ENCODE results near the gene ROBO3.

DNA sequence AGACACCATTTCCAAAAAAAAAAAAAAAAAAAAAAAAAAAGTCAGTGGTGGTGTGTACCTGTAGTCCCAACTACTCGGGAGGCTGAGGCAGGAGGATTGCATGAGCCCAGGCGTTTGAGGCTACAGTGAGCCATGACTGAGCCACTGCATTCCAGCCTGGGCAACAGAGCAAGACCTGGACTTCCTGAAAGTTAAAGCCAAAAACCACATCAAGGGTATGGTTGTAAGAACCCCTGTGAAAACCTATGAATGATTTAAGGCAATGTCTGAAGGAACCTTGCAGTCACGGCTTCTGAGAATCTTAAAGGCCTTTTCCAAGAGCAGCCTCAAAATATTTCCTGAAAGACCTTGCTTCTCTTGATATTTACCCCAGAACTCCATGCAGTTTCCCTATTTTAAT is 34.5 kb upstream of the ROBO3 start:
- TF ChIP-seq, protein P1, sequence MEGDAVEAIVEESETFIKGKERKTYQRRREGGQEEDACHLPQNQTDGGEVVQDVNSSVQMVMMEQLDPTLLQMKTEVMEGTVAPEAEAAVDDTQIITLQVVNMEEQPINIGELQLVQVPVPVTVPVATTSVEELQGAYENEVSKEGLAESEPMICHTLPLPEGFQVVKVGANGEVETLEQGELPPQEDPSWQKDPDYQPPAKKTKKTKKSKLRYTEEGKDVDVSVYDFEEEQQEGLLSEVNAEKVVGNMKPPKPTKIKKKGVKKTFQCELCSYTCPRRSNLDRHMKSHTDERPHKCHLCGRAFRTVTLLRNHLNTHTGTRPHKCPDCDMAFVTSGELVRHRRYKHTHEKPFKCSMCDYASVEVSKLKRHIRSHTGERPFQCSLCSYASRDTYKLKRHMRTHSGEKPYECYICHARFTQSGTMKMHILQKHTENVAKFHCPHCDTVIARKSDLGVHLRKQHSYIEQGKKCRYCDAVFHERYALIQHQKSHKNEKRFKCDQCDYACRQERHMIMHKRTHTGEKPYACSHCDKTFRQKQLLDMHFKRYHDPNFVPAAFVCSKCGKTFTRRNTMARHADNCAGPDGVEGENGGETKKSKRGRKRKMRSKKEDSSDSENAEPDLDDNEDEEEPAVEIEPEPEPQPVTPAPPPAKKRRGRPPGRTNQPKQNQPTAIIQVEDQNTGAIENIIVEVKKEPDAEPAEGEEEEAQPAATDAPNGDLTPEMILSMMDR (IDR thresholded peaks at IDR 0.05), result no peak
- no peak for TF ChIP-seq POLR2A (IDR thresholded peaks at IDR 0.05)

Measured in thyroid gland (tissue), 4 donors.